Measurements from ENCODE around the gene KPNA6. TPM values are rescaled to one million over a fixed set of nuclear protein-coding genes. Genes with fewer than 3 reads are reported as not detected.

Gene KPNA6
- total and polyA plus RNA-seq, 9 of the 15 experiments (the other 6 are each of a cell fraction or from before 2014, with no cell fraction given): 20.1 to 54.6 (median 32.2) TPM

- no peak for TF ChIP-seq THAP12 (CRISPR knock-in tag; IDR thresholded peaks at IDR 0.05)
- TF ChIP-seq BCOR (IDR thresholded peaks at IDR 0.05): no peak
- TF ChIP-seq DACH1 (IDR thresholded peaks at IDR 0.05; ENCODE audit: partially characterized antibody): no peak
- TF ChIP-seq DPF2 (IDR thresholded peaks at IDR 0.05): peak; percentile 94
- TF ChIP-seq ZBED1 (IDR thresholded peaks at IDR 0.05): 0 out of 2 replicates have a peak, but pooled peaks have one; percentile 16
- TF ChIP-seq HNRNPUL1 (IDR thresholded peaks at IDR 0.05; ENCODE audit: low read length): no peak
- TF ChIP-seq TRIM24 (IDR thresholded peaks at IDR 0.05): peak; percentile 25 to 90; a peak in 2 of 4 replicates
- peak in 1 of 2 experiments; percentile 48; a peak in 1 of 3 replicates for TF ChIP-seq CBX3 (IDR thresholded peaks at IDR 0.05; ENCODE audit: borderline replicate concordance in 1 of 2, low read length in 2 of 2)
- no peak for TF ChIP-seq ZNF23 (CRISPR knock-in tag; IDR thresholded peaks at IDR 0.05)
- TF ChIP-seq STAT6 (CRISPR knock-in tag; IDR thresholded peaks at IDR 0.05): no peak
- no peak for TF ChIP-seq TCF7 (IDR thresholded peaks at IDR 0.05; ENCODE audit: borderline replicate concordance)
- no peak for TF ChIP-seq ZC3H11A (IDR thresholded peaks at IDR 0.05; ENCODE audit: low read depth, low read length)
- peak; percentile 96 for TF ChIP-seq GATA2 (CRISPR knock-in tag; IDR thresholded peaks at IDR 0.05)
- TF ChIP-seq HEY1 (CRISPR knock-in tag; IDR thresholded peaks at IDR 0.05; ENCODE audit: borderline replicate concordance): no peak
- TF ChIP-seq ZBTB43 (CRISPR knock-in tag; IDR thresholded peaks at IDR 0.05): no peak
- 0 out of 2 replicates have a peak, but pooled peaks have one; percentile 19 for TF ChIP-seq CC2D1A (IDR thresholded peaks at IDR 0.05)
- peak; percentile 92 for TF ChIP-seq EP300 (IDR thresholded peaks at IDR 0.05; ENCODE audit: low read length)
- TF ChIP-seq IRF1 (CRISPR knock-in tag; IDR thresholded peaks at IDR 0.05; ENCODE audit: borderline replicate concordance): no peak
- TF ChIP-seq NCOA6 (IDR thresholded peaks at IDR 0.05): no peak
- TF ChIP-seq ARID1B (IDR thresholded peaks at IDR 0.05): peak; percentile 96
Observed at GRCh38 chr1:32127409-32128198, 19.7 kb downstream of the KPNA6 start (continued).
